ENCODE results near the gene IL20RA. TPM values are rescaled to one million over a fixed set of nuclear protein-coding genes. Genes with fewer than 3 reads are reported as not detected.

Gene IL20RA
- total and polyA plus RNA-seq, 4 donors, result 0.39 TPM; not detected in 3

DNA sequence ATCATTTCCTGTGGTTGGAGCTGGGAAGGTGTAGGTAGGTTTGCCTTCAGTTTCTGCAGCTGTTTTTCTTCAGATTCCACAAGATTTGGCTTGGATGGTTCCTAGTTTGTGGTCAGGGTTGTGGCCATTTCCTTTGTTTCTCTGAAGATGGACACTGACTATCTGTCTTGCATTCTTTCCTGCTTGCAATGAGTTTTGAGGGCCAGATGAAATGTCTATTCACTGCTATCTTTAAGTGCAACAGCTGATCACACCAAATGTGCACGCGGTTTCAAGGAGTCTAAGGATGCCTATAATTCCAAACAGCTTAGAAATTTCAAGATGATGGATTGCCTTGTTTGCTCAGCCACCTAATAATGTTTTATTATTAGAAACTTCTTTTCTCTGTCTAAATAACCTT, 28.4 kb downstream of the IL20RA start:
- Histone ChIP-seq H3K9me3 (ENCODE audit: control insufficient read depth, low read length) (peaks cover 3% of the 10 kb centered on the region), H3K4me1 (ENCODE audit: control insufficient read depth in 1 of 2, insufficient read depth in 2 of 2, low read length in 2 of 2) (no peaks in the 10 kb centered on the region), H3K4me3 (ENCODE audit: low read length in 2 of 2) (no peak overlapping the region), H3K27me3 (ENCODE audit: control insufficient read depth in 1 of 2, insufficient read depth in 2 of 2, low read length in 1 of 2) (no peaks in the 10 kb centered on the region), H3K27ac (ENCODE audit: low read depth in 1 of 2, low read length in 2 of 2) (no peak overlapping the region), H3K36me3 (ENCODE audit: control insufficient read depth in 1 of 2, insufficient read depth in 2 of 2, low read length in 1 of 2) (no peaks in the 10 kb centered on the region)
- no peak for DNase-seq
- ATAC-seq (ENCODE audit: low FRiP score), result no peak
- WGBS, 2 donors, result 5 to 11% methylated on average over 2 of the region's 2 CpGs
- intact Hi-C loops (cut with DNase I), result no loop called here

DNA sequence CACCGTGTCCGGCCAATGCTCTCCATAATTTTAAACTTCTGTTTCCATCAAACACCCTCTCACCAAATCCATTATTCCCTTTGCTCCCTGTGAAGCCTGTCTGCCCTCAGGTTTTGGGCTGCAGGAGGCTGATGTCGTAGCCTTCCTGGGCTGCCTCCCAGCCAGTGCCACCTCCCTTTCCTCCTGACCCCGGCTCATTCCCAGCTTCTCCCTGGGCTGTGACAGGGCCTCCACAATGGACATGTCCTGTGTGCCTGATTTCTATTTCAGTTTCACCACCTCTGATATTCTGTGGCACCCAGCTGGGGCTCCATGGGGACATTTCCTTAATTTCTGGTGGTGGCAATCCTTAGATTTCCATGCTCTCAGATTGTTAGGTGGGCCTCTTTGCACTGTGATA, 28.8 kb downstream of the IL20RA start:
- no peaks in the 10 kb centered on the region for H3K4me1 ChIP-seq (ENCODE audit: control insufficient read depth in 1 of 2, insufficient read depth in 2 of 2, low read length in 2 of 2)
- no peak for ATAC-seq (ENCODE audit: low FRiP score)
- intact Hi-C loops (cut with DNase I), result no loop called here
- no peak overlapping the region for H3K4me3 ChIP-seq (ENCODE audit: low read length in 2 of 2)
- peaks cover 3% of the 10 kb centered on the region for H3K9me3 ChIP-seq (ENCODE audit: control insufficient read depth, low read length)
- no peak overlapping the region for H3K27ac ChIP-seq (ENCODE audit: low read depth in 1 of 2, low read length in 2 of 2)
- H3K27me3 ChIP-seq (ENCODE audit: control insufficient read depth in 1 of 2, insufficient read depth in 2 of 2, low read length in 1 of 2), result no peaks in the 10 kb centered on the region
- no peaks in the 10 kb centered on the region for H3K36me3 ChIP-seq (ENCODE audit: control insufficient read depth in 1 of 2, insufficient read depth in 2 of 2, low read length in 1 of 2)
- no peak for DNase-seq
- 67 to 72% methylated on average over 4 of the region's 4 CpGs for WGBS, 2 donors

GRCh38 chr6:137013738-137014602, 30.8 kb downstream of the IL20RA start:
- no peaks in the 10 kb centered on the region for H3K4me1 ChIP-seq (ENCODE audit: control insufficient read depth in 1 of 2, insufficient read depth in 2 of 2, low read length in 2 of 2)
- H3K4me3 ChIP-seq (ENCODE audit: low read length in 2 of 2), result no peak overlapping the region
- 23 to 25% methylated on average over 5 of the region's 5 CpGs for WGBS, 2 donors
- DNase-seq (no peak), ATAC-seq (ENCODE audit: low FRiP score) (peak; percentile 63)
- H3K36me3 ChIP-seq (ENCODE audit: control insufficient read depth in 1 of 2, insufficient read depth in 2 of 2, low read length in 1 of 2), result no peaks in the 10 kb centered on the region
- intact Hi-C loops (cut with DNase I), result no loop called here
- no peak overlapping the region for H3K27ac ChIP-seq (ENCODE audit: low read depth in 1 of 2, low read length in 2 of 2)
- H3K9me3 ChIP-seq (ENCODE audit: control insufficient read depth, low read length), result peaks cover 1% of the 10 kb centered on the region
- H3K27me3 ChIP-seq (ENCODE audit: control insufficient read depth in 1 of 2, insufficient read depth in 2 of 2, low read length in 1 of 2), result no peaks in the 10 kb centered on the region

DNA sequence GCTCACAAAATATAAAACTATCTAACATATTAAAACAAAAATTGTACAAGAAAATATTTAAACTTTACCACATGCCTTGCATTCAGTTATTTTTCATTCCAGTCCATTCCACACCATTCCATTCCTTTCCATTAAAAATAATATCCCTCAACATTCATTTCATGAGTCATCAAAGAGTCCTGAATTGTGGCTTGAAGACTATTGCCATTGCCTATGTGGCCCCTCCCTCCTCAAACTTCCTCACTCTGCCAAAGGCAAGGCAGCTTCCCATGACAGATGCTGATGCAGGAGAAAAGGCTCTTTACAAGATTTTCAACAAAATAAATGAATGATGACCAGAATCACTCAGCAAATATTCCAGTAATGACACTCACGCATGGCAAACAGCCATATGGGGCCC, 31.7 kb downstream of the IL20RA start:
- Histone ChIP-seq H3K9me3 (ENCODE audit: control insufficient read depth, low read length) (peaks cover 1% of the 10 kb centered on the region), H3K36me3 (ENCODE audit: control insufficient read depth in 1 of 2, insufficient read depth in 2 of 2, low read length in 1 of 2) (no peaks in the 10 kb centered on the region), H3K27ac (ENCODE audit: low read depth in 1 of 2, low read length in 2 of 2) (no peak overlapping the region), H3K4me3 (ENCODE audit: low read length in 2 of 2) (no peak overlapping the region), H3K27me3 (ENCODE audit: control insufficient read depth in 1 of 2, insufficient read depth in 2 of 2, low read length in 1 of 2) (no peaks in the 10 kb centered on the region), H3K4me1 (ENCODE audit: control insufficient read depth in 1 of 2, insufficient read depth in 2 of 2, low read length in 2 of 2) (no peaks in the 10 kb centered on the region)
- ATAC-seq (ENCODE audit: low FRiP score) (no peak), DNase-seq (no peak)
- WGBS, 2 donors, result 68 to 87% methylated on average over 1 of the region's 1 CpG
- intact Hi-C loops (cut with DNase I), result no loop called here

DNA sequence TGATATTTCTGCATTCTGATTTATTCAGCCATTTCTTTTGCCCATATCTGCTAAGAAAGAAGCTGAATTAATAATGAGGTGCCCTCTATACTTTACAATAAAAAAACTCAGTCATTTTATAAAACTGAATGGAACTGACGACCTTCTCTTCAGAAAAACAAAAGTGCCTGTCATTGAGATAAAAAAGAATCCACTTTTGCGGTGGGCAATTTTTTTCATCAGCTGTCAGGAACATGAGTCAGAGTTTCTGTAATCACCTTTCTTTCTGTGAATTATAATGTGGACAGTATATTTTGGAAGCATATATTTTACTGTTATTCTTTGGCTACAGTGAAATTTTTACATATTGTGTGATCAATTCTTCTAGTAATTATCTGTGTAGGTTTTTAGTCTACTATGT, 33.4 kb downstream of the IL20RA start:
- 43 to 60% methylated on average over 2 of the region's 2 CpGs for WGBS, 2 donors

GRCh38 chr6:137010128-137010718, 34.5 kb downstream of the IL20RA start:
- intact Hi-C loops (cut with DNase I), result no loop called here

More for the DNA sequence above, 33.4 kb downstream of the IL20RA start:
- H3K4me3 ChIP-seq (ENCODE audit: low read length in 2 of 2), result no peak overlapping the region
- H3K36me3 ChIP-seq (ENCODE audit: control insufficient read depth in 1 of 2, insufficient read depth in 2 of 2, low read length in 1 of 2), result no peaks in the 10 kb centered on the region
- H3K9me3 ChIP-seq (ENCODE audit: control insufficient read depth, low read length), result peaks cover 1% of the 10 kb centered on the region
- H3K4me1 ChIP-seq (ENCODE audit: control insufficient read depth in 1 of 2, insufficient read depth in 2 of 2, low read length in 2 of 2), result no peaks in the 10 kb centered on the region
- ATAC-seq (ENCODE audit: low FRiP score) (no peak), DNase-seq (no peak)
- intact Hi-C loops (cut with DNase I), result no loop called here
- no peak overlapping the region for H3K27ac ChIP-seq (ENCODE audit: low read depth in 1 of 2, low read length in 2 of 2)
- no peaks in the 10 kb centered on the region for H3K27me3 ChIP-seq (ENCODE audit: control insufficient read depth in 1 of 2, insufficient read depth in 2 of 2, low read length in 1 of 2)

DNA sequence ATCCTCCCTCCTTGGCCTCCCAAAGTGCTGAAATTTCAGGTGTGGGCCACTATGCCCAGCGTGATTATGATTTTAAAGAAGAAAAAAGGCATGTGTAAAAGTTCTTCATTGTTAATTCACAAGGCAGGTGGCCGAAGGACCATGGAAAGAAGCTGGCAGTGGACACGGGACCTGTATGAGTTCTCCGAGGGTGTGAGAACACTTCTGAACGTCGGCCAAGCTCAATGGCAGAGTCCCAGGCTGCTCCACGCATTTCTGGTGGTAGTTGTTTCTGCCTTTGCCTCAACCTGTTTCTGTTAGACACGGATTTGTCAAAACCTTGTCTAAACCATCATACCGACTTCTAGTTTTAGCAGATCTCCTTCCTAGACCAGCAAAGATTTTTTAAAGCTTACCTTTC, 36.6 kb downstream of the IL20RA start:
- no peaks in the 10 kb centered on the region for H3K4me1 ChIP-seq (ENCODE audit: control insufficient read depth in 1 of 2, insufficient read depth in 2 of 2, low read length in 2 of 2)
- ATAC-seq (ENCODE audit: low FRiP score) (no peak), DNase-seq (no peak)
- H3K9me3 ChIP-seq (ENCODE audit: control insufficient read depth, low read length), result peaks cover 1% of the 10 kb centered on the region
- H3K27me3 ChIP-seq (ENCODE audit: control insufficient read depth in 1 of 2, insufficient read depth in 2 of 2, low read length in 1 of 2), result no peaks in the 10 kb centered on the region
- WGBS, 2 donors, result 47 to 48% methylated on average over 9 of the region's 9 CpGs
- intact Hi-C loops (cut with DNase I), result no loop called here
- H3K27ac ChIP-seq (ENCODE audit: low read depth in 1 of 2, low read length in 2 of 2), result no peak overlapping the region
- H3K4me3 ChIP-seq (ENCODE audit: low read length in 2 of 2), result no peak overlapping the region
- no peaks in the 10 kb centered on the region for H3K36me3 ChIP-seq (ENCODE audit: control insufficient read depth in 1 of 2, insufficient read depth in 2 of 2, low read length in 1 of 2)

More at GRCh38 chr6:137010128-137010718, 34.5 kb downstream of the IL20RA start:
- Histone ChIP-seq H3K4me1 (ENCODE audit: control insufficient read depth in 1 of 2, insufficient read depth in 2 of 2, low read length in 2 of 2) (no peaks in the 10 kb centered on the region), H3K9me3 (ENCODE audit: control insufficient read depth, low read length) (peaks cover 1% of the 10 kb centered on the region), H3K4me3 (ENCODE audit: low read length in 2 of 2) (no peak overlapping the region), H3K36me3 (ENCODE audit: control insufficient read depth in 1 of 2, insufficient read depth in 2 of 2, low read length in 1 of 2) (no peaks in the 10 kb centered on the region), H3K27ac (ENCODE audit: low read depth in 1 of 2, low read length in 2 of 2) (no peak overlapping the region), H3K27me3 (ENCODE audit: control insufficient read depth in 1 of 2, insufficient read depth in 2 of 2, low read length in 1 of 2) (no peaks in the 10 kb centered on the region)
- 87 to 94% methylated on average over 4 of the region's 4 CpGs for WGBS, 2 donors
- no peak for DNase-seq
- ATAC-seq (ENCODE audit: low FRiP score), result no peak

DNA sequence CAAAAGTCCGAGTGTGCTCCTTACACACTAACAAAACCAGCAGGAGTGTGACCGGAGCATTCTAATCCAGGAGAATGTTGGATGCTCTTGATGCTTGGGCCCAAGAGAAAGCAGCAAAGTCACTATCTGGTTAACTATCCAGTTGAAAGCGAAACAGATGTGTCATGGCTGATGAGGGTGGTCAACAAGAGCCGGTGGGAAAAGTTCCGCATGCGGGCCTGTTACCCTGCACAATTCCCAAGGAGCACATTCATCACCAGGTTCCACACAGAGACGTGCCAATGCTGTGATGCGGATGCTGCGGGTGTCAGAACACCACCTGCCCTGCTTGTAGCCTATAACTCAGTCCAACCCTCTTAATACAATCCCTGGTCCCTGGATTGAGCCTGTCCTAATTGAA, 38.7 kb downstream of the IL20RA start:
- ATAC-seq (ENCODE audit: low FRiP score) (no peak), DNase-seq (no peak)
- Histone ChIP-seq H3K9me3 (ENCODE audit: control insufficient read depth, low read length) (peaks cover 1% of the 10 kb centered on the region), H3K27me3 (ENCODE audit: control insufficient read depth in 1 of 2, insufficient read depth in 2 of 2, low read length in 1 of 2) (no peaks in the 10 kb centered on the region), H3K4me1 (ENCODE audit: control insufficient read depth in 1 of 2, insufficient read depth in 2 of 2, low read length in 2 of 2) (no peaks in the 10 kb centered on the region), H3K27ac (ENCODE audit: low read depth in 1 of 2, low read length in 2 of 2) (no peak overlapping the region), H3K4me3 (ENCODE audit: low read length in 2 of 2) (no peak overlapping the region), H3K36me3 (ENCODE audit: control insufficient read depth in 1 of 2, insufficient read depth in 2 of 2, low read length in 1 of 2) (no peaks in the 10 kb centered on the region)
- WGBS, 2 donors, result 72 to 82% methylated on average over 9 of the region's 9 CpGs
- intact Hi-C loops (cut with DNase I), result no loop called here

DNA sequence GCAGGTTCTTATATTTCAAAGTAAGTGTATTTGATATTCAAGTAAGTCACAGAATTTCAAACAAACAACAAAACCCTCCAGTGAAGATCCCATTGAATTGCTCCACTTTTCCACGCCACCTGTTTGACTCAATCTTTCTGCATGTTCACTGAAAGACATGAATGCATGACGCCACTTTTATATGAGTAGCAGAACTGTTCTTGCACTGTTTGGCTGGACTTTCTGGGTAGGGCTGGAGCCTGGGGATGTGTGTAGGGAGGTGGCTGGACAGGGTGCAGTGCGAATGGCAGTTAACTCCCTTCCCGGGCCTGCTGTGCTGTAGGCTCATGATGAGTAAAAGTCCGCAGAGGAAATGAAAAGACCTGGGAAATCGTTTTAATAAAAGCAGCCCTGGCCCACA, 39.7 kb downstream of the IL20RA start:
- ATAC-seq (ENCODE audit: low FRiP score) (no peak), DNase-seq (no peak)
- 87% methylated on average over 6 of the region's 6 CpGs for WGBS, 2 donors
- Histone ChIP-seq H3K4me1 (ENCODE audit: control insufficient read depth in 1 of 2, insufficient read depth in 2 of 2, low read length in 2 of 2) (no peaks in the 10 kb centered on the region), H3K36me3 (ENCODE audit: control insufficient read depth in 1 of 2, insufficient read depth in 2 of 2, low read length in 1 of 2) (no peaks in the 10 kb centered on the region), H3K9me3 (ENCODE audit: control insufficient read depth, low read length) (no peaks in the 10 kb centered on the region), H3K4me3 (ENCODE audit: low read length in 2 of 2) (no peak overlapping the region), H3K27ac (ENCODE audit: low read depth in 1 of 2, low read length in 2 of 2) (no peak overlapping the region), H3K27me3 (ENCODE audit: control insufficient read depth in 1 of 2, insufficient read depth in 2 of 2, low read length in 1 of 2) (no peaks in the 10 kb centered on the region)
- intact Hi-C loops (cut with DNase I), result no loop called here
